Keratinocyte (primary cell): ENCODE measurements around the gene CDIPT. TPM values are rescaled to one million over a fixed set of nuclear protein-coding genes. Genes with fewer than 3 reads are reported as not detected.

ENCODE experiments used
- DNase-seq: peaks from one replicate; pipeline ENCODE4 v3.0.0-alpha.2; 2011; ENCODE audit warnings: low read depth, missing footprints, low spot score
- FAIRE-seq: peaks from 2 replicates; lab custom pipeline; 2011; peaks lifted over from hg19 to GRCh38; lab: Jason Lieb, UNC
- H2AFZ ChIP-seq: 2 replicates; pipeline ENCODE4 v1.6.0; 2012; ENCODE audit warnings: low read length, control low read depth, inconsistent platforms; ENCODE audit not compliant: control insufficient read depth
- H3K27ac ChIP-seq: 2 replicates; pipeline ENCODE4 v1.5.1; 2011; ENCODE audit warnings: low read length; ENCODE audit not compliant: control insufficient read depth, insufficient read depth
- H3K27me3 ChIP-seq: 3 replicates; pipeline ENCODE4 v1.6.0; 2011; ENCODE audit warnings: low read length; ENCODE audit not compliant: control insufficient read depth, insufficient read depth; ENCODE audit errors: extremely low read depth
- H3K36me3 ChIP-seq, 2 experiments: 2 replicates in 1 of 2; 3 replicates in 1 of 2; pipeline ENCODE4 v1.5.1; 2011; ENCODE audit warnings: low read length in 2 of 2, mild to moderate bottlenecking in 1 of 2; ENCODE audit not compliant: control insufficient read depth in 2 of 2, insufficient read depth in 2 of 2; ENCODE audit errors: extremely low read depth in 1 of 2
- H3K4me1 ChIP-seq: 3 replicates; pipeline ENCODE4 v1.5.1; 2011; ENCODE audit warnings: low read length; ENCODE audit not compliant: control insufficient read depth, insufficient read depth; ENCODE audit errors: extremely low read depth
- H3K4me2 ChIP-seq: 3 replicates; pipeline ENCODE4 v1.6.0; 2011; ENCODE audit warnings: low read depth, low read length; ENCODE audit not compliant: control insufficient read depth, insufficient read depth; ENCODE audit errors: extremely low read depth
- H3K4me3 ChIP-seq, 3 experiments: fragments of 200-600 bp in 1 of 3; sonication (generic) in 1 of 3; 2 replicates in 2 of 3; 3 replicates in 1 of 3; pipeline ENCODE4 v1.5.1; 2011 to 2016; ENCODE audit warnings: low read length in 3 of 3, mild to moderate bottlenecking in 3 of 3, control low read depth in 2 of 3, inconsistent platforms in 1 of 3, low read depth in 1 of 3, mixed read lengths in 1 of 3, mixed run types in 1 of 3, moderate library complexity in 1 of 3; ENCODE audit not compliant: control insufficient read depth in 2 of 3, insufficient read depth in 2 of 3; ENCODE audit errors: extremely low read depth in 1 of 3
- H3K79me2 ChIP-seq: 2 replicates; pipeline ENCODE4 v1.6.0; 2012; ENCODE audit warnings: low read length; ENCODE audit not compliant: control insufficient read depth, insufficient read depth
- H3K9ac ChIP-seq: 3 replicates; pipeline ENCODE4 v1.6.0; 2011; ENCODE audit warnings: low read length; ENCODE audit not compliant: control insufficient read depth, insufficient read depth; ENCODE audit errors: extremely low read depth
- H3K9me1 ChIP-seq: 3 replicates; pipeline ENCODE4 v1.6.0; 2011; ENCODE audit warnings: low read length; ENCODE audit not compliant: control insufficient read depth, insufficient read depth; ENCODE audit errors: extremely low read depth
- H3K9me3 ChIP-seq: 2 replicates; pipeline ENCODE4 v1.5.1; 2012; ENCODE audit warnings: low read depth, low read length; ENCODE audit not compliant: control insufficient read depth
- H4K20me1 ChIP-seq: 3 replicates; pipeline ENCODE4 v1.6.0; 2011; ENCODE audit warnings: low read length; ENCODE audit not compliant: control insufficient read depth, insufficient read depth; ENCODE audit errors: extremely low read depth
- CTCF ChIP-seq, 3 experiments: IDR thresholded peaks in 1 of 3; conservative IDR thresholded peaks in 1 of 3; optimal IDR thresholded peaks in 1 of 3; 2 replicates in 2 of 3; 3 replicates in 1 of 3; pipeline versions ENCODE3 to v1.5.1; 2011; ENCODE audit warnings: low read length in 3 of 3, mild to moderate bottlenecking in 3 of 3, moderate library complexity in 2 of 3, control low read depth in 1 of 3, inconsistent platforms in 1 of 3; ENCODE audit not compliant: insufficient read depth in 2 of 3; ENCODE audit errors: extremely low read depth in 1 of 3
- EZH2 ChIP-seq: IDR thresholded peaks from one replicate; pipeline ENCODE4 v1.6.1; 2012; ENCODE audit warnings: inconsistent platforms, mild to moderate bottlenecking, low read length, moderate library complexity
- dilution Hi-C: fragments of 300-500 bp; cut with MboI; formaldehyde crosslinking; loops from one replicate; pipeline ENCODE4 v1.7.0; 2020; ENCODE audit warnings: low sequenced_read_pairs; ENCODE audit not compliant: extremely low pct_ligation_motif_present
- polyA plus RNA-seq, 5 experiments: library from polyadenylated mRNA; depleted of rRNA in 3 of 5; stranded (reverse) in 3 of 5; stranded (forward) in 1 of 5; unstranded in 1 of 5; fragments of >200 nt; gene quantifications; 1 replicate in 1 of 5; 2 replicates in 3 of 5; 3 replicates in 1 of 5; pipeline versions ENCODE4 v1.2.1 to v1.2.3, GENCODE V29; 2011 to 2012; ENCODE audit warnings: missing spikeins in 2 of 5, low read depth in 1 of 5, low replicate concordance in 1 of 5

The CDIPT gene
- polyA plus RNA-seq, 1 donor (not counting 4 experiments of a cell fraction or from before 2014, with no cell fraction given): 49.5 TPM

GRCh38 chr16:29860218-29860617 lies 2.8 kb downstream of the CDIPT start:
- Histone ChIP-seq H3K9me3 (no peaks in the 10 kb centered on the region), H3K9me1 (peaks cover 2% of the 10 kb centered on the region), H3K4me3 (no peak overlapping the region), H3K27me3 (no peaks in the 10 kb centered on the region), H3K4me1 (peaks cover 6% of the 10 kb centered on the region), H2AFZ (no peak overlapping the region), H3K4me2 (no peak overlapping the region), H4K20me1 (no peaks in the 10 kb centered on the region), H3K79me2 (peaks cover 8% of the 10 kb centered on the region), H3K36me3 (peaks cover 9 to 13% of the 10 kb centered on the region in 2 experiments), H3K27ac (no peak overlapping the region), H3K9ac (no peak overlapping the region)
- dilution Hi-C loops: no loop called here
- no peak for TF ChIP-seq CTCF (optimal IDR thresholded peaks at IDR 0.05 in 1 of 3, IDR thresholded peaks at IDR 0.05 in 1 of 3, conservative IDR thresholded peaks at IDR 0.05 in 1 of 3; ENCODE audit: extremely low read depth in 1 of 3, insufficient read depth in 2 of 3, low read length in 3 of 3)
- no peak for TF ChIP-seq EZH2
- DNase-seq (no peak), FAIRE-seq (no peak)

- H3K4me2 ChIP-seq: no peak overlapping the region
- dilution Hi-C loops: no loop called here
- no peak for FAIRE-seq
Observed at GRCh38 chr16:29858974-29859373, 4.1 kb downstream of the CDIPT start.

More at GRCh38 chr16:29858974-29859373, 4.1 kb downstream of the CDIPT start:
- no peaks in the 10 kb centered on the region for H3K9me3 ChIP-seq
- peaks cover 8% of the 10 kb centered on the region for H3K79me2 ChIP-seq
- no peaks in the 10 kb centered on the region for H3K27me3 ChIP-seq
- H3K9ac ChIP-seq: no peak overlapping the region
- peaks cover 9 to 13% of the 10 kb centered on the region in 2 experiments for H3K36me3 ChIP-seq
- H3K27ac ChIP-seq: no peak overlapping the region
- DNase-seq: no peak
- no peak overlapping the region for H2AFZ ChIP-seq
- H4K20me1 ChIP-seq: no peaks in the 10 kb centered on the region
- TF ChIP-seq EZH2: no peak
- no peak for TF ChIP-seq CTCF (optimal IDR thresholded peaks at IDR 0.05 in 1 of 3, IDR thresholded peaks at IDR 0.05 in 1 of 3, conservative IDR thresholded peaks at IDR 0.05 in 1 of 3; ENCODE audit: extremely low read depth in 1 of 3, insufficient read depth in 2 of 3, low read length in 3 of 3)
- peaks cover 2% of the 10 kb centered on the region for H3K9me1 ChIP-seq
- no peak overlapping the region for H3K4me3 ChIP-seq
- H3K4me1 ChIP-seq: peaks cover 6% of the 10 kb centered on the region
